ENCODE measurements around the gene OR2A25. TPM values are rescaled to one million over a fixed set of nuclear protein-coding genes. Genes with fewer than 3 reads are reported as not detected.

OR2A25 gene
- polyA plus RNA-seq, 3 donors, result not detected

DNA sequence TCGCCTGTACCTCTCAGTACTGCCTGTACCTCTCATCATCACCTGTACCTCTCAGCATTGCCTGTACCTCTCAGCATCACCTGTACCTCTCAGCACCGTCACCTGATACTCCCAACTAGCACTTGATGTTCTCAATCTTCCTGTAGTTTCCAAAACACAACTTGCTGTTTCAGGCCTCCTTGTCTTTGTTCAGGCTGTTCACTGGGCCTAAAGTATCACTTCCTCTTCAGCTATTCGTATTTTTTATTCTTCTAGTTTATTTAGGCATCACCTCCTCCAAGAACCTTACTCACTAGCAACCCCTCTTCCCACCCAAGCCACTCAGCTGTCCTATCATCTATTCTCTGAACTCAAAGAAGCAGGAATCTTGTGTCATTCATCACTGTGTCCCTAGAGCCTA, 45.4 kb upstream of the OR2A25 start:
- no peaks in the 10 kb centered on the region for H3K36me3 ChIP-seq (replicated peaks in 1 of 2; ENCODE audit: control insufficient read depth in 1 of 2, insufficient read depth in 2 of 2, low read length in 2 of 2)
- H3K4me2 ChIP-seq (replicated peaks; ENCODE audit: extremely low read depth, low read length, poor library complexity, severe bottlenecking), result no peak overlapping the region
- Mint-ChIP-seq H3K4me3 (no peak overlapping the region), H3K27ac (no peak overlapping the region), H3K27me3 (ENCODE audit: low read depth in 3 of 3) (peaks cover 0 to under 1% (median 0%) of the 10 kb centered on the region in 3 donors), H3K9me3 (no peaks in the 10 kb centered on the region), H3K36me3 (no peaks in the 10 kb centered on the region), H3K4me1 (no peaks in the 10 kb centered on the region)
- H3K9me3 ChIP-seq (replicated peaks in 1 of 2; ENCODE audit: control insufficient read depth in 1 of 2, insufficient read depth in 1 of 2, low read length in 2 of 2), result no peaks in the 10 kb centered on the region
- 51% methylated on average over 3 of the region's 3 CpGs for WGBS (ENCODE audit: insufficient coverage)
- no peak for DNase-seq
- H3K27ac ChIP-seq (ENCODE audit: low read depth in 1 of 2, low read length in 2 of 2), result no peak overlapping the region
- H3K9ac ChIP-seq (ENCODE audit: insufficient read depth, low read length, poor library complexity, severe bottlenecking), result no peak overlapping the region
- H2AFZ ChIP-seq (ENCODE audit: insufficient read depth, low read depth, low read length, poor library complexity, severe bottlenecking), result no peak overlapping the region
- no peaks in the 10 kb centered on the region for H3K4me1 ChIP-seq (ENCODE audit: control insufficient read depth in 1 of 2, insufficient read depth in 2 of 2, low read length in 2 of 2)
- no peak overlapping the region for H3K4me3 ChIP-seq (replicated peaks in 1 of 3; ENCODE audit: low read depth in 2 of 3, low read length in 3 of 3)
- no peaks in the 10 kb centered on the region for H3K27me3 ChIP-seq (ENCODE audit: control insufficient read depth in 2 of 2, insufficient read depth in 2 of 2, low read length in 2 of 2)
- H3K79me2 ChIP-seq (ENCODE audit: insufficient read depth, low read length), result no peaks in the 10 kb centered on the region
- H4K20me1 ChIP-seq (ENCODE audit: insufficient read depth, low read length), result no peaks in the 10 kb centered on the region
- TF ChIP-seq, protein P1, sequence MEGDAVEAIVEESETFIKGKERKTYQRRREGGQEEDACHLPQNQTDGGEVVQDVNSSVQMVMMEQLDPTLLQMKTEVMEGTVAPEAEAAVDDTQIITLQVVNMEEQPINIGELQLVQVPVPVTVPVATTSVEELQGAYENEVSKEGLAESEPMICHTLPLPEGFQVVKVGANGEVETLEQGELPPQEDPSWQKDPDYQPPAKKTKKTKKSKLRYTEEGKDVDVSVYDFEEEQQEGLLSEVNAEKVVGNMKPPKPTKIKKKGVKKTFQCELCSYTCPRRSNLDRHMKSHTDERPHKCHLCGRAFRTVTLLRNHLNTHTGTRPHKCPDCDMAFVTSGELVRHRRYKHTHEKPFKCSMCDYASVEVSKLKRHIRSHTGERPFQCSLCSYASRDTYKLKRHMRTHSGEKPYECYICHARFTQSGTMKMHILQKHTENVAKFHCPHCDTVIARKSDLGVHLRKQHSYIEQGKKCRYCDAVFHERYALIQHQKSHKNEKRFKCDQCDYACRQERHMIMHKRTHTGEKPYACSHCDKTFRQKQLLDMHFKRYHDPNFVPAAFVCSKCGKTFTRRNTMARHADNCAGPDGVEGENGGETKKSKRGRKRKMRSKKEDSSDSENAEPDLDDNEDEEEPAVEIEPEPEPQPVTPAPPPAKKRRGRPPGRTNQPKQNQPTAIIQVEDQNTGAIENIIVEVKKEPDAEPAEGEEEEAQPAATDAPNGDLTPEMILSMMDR (IDR thresholded peaks at IDR 0.05), result no peak
- intact Hi-C loops (cut with micrococcal nuclease), result no loop called here

DNA sequence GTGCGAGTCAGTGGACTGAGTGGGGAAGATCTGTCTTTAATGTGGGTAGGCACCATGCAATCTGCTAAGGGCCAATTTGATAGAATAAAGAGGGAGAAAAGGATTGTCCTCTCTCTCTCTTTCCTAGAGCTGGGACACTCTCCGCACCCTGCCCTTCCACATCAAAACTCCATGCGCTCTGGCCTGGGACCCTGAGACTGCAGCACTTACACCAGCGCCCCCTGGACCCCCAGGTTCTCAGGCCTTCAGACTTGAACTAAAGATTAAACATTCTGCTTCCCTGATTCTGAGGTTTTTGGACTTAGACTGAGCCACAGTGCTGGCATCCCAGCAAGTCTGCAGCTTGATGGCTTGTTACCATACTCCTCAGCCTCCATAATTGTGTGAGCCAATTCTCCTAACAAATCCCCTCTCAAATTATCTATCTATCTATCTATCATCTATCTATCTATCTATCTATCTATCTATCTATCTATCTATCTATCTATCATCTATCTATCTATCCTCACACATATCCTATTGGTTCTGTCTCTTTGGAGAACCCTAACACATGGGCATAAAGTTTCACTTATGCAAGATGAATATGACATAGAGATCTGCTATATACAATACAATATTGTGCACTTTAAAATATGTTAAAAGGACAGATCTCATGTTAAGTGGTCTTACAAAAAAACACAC, 43.3 kb upstream of the OR2A25 start:
- Histone ChIP-seq H3K4me2 (replicated peaks; ENCODE audit: extremely low read depth, low read length, poor library complexity, severe bottlenecking) (no peak overlapping the region), H3K9ac (ENCODE audit: insufficient read depth, low read length, poor library complexity, severe bottlenecking) (no peak overlapping the region), H3K4me1 (ENCODE audit: control insufficient read depth in 1 of 2, insufficient read depth in 2 of 2, low read length in 2 of 2) (no peaks in the 10 kb centered on the region), H3K36me3 (replicated peaks in 1 of 2; ENCODE audit: control insufficient read depth in 1 of 2, insufficient read depth in 2 of 2, low read length in 2 of 2) (no peaks in the 10 kb centered on the region), H3K4me3 (replicated peaks in 1 of 3; ENCODE audit: low read depth in 2 of 3, low read length in 3 of 3) (no peak overlapping the region), H3K9me3 (replicated peaks in 1 of 2; ENCODE audit: control insufficient read depth in 1 of 2, insufficient read depth in 1 of 2, low read length in 2 of 2) (no peaks in the 10 kb centered on the region), H4K20me1 (ENCODE audit: insufficient read depth, low read length) (no peaks in the 10 kb centered on the region), H2AFZ (ENCODE audit: insufficient read depth, low read depth, low read length, poor library complexity, severe bottlenecking) (no peak overlapping the region), H3K27ac (ENCODE audit: low read depth in 1 of 2, low read length in 2 of 2) (no peak overlapping the region), H3K79me2 (ENCODE audit: insufficient read depth, low read length) (no peaks in the 10 kb centered on the region), H3K27me3 (ENCODE audit: control insufficient read depth in 2 of 2, insufficient read depth in 2 of 2, low read length in 2 of 2) (no peaks in the 10 kb centered on the region)
- H3K36me3 Mint-ChIP-seq, result no peaks in the 10 kb centered on the region
- H3K9me3 Mint-ChIP-seq, result no peaks in the 10 kb centered on the region
- DNase-seq, result no peak
- H3K27ac Mint-ChIP-seq, result no peak overlapping the region
- no peak overlapping the region for H3K4me3 Mint-ChIP-seq
- TF ChIP-seq, protein P1 (IDR thresholded peaks at IDR 0.05), result no peak
- 64% methylated on average over 3 of the region's 4 CpGs for WGBS (ENCODE audit: insufficient coverage)
- H3K4me1 Mint-ChIP-seq, result peaks cover 5% of the 10 kb centered on the region
- peaks cover 0 to 2% (median 0%) of the 10 kb centered on the region in 3 donors for H3K27me3 Mint-ChIP-seq (ENCODE audit: low read depth in 3 of 3)
- intact Hi-C loops (cut with micrococcal nuclease), result no loop called here
